Common myeloid progenitor, CD34-positive (primary cell): ENCODE data around the gene NRARP. TPM values are rescaled to one million over a fixed set of nuclear protein-coding genes. Genes with fewer than 3 reads are reported as not detected.

Experiments used
- CTCF ChIA-PET: fragments of 350-600 bp; sonication (Branson Sonifier 250); formaldehyde crosslinking; loops from one replicate; lab custom pipeline; 2021; ENCODE audit warnings: antibody characterized with exemption; lab: Charles Lee
- POLR2A ChIA-PET: fragments of 350-600 bp; sonication (Branson Sonifier 250); formaldehyde crosslinking; loops from one replicate; lab custom pipeline; 2021; ENCODE audit warnings: antibody characterized with exemption; lab: Charles Lee
- DNase-seq, 3 donors: peaks; one replicate each; pipeline versions ENCODE4 v3.0.0 to v3.0.0-alpha.2; 2013
- H3K27ac ChIP-seq, 2 experiments: 1 replicate in 1 of 2; 2 replicates in 1 of 2; pipeline ENCODE4 v1.7.0; 2013; ENCODE audit warnings: inconsistent platforms in 2 of 2, low read length in 2 of 2, mild to moderate bottlenecking in 2 of 2, low read depth in 1 of 2, moderate library complexity in 1 of 2; ENCODE audit not compliant: severe bottlenecking in 2 of 2, insufficient read depth in 1 of 2, poor library complexity in 1 of 2
- H3K27me3 ChIP-seq, 5 experiments: replicated peaks in 2 of 5; 1 replicate in 3 of 5; 2 replicates in 2 of 5; pipeline versions ENCODE4 v1.6.1 to v1.7.0; 2013; ENCODE audit warnings: low read length in 4 of 5, mild to moderate bottlenecking in 2 of 5, moderate library complexity in 2 of 5, inconsistent platforms in 1 of 5; ENCODE audit not compliant: insufficient read depth in 5 of 5, control insufficient read depth in 4 of 5
- H3K36me3 ChIP-seq, 4 experiments: 1 replicate in 2 of 4; 2 replicates in 2 of 4; pipeline versions ENCODE4 v1.6.1 to v1.7.0; 2013; ENCODE audit warnings: low read length in 3 of 4, control low read depth in 1 of 4, mild to moderate bottlenecking in 1 of 4; ENCODE audit not compliant: control insufficient read depth in 4 of 4, insufficient read depth in 4 of 4
- H3K4me1 ChIP-seq, 4 experiments: 1 replicate in 3 of 4; 2 replicates in 1 of 4; pipeline versions ENCODE4 v1.6.1 to v1.7.1; 2013; ENCODE audit warnings: low read length in 3 of 4, mild to moderate bottlenecking in 3 of 4, control low read depth in 1 of 4, inconsistent platforms in 1 of 4, moderate library complexity in 1 of 4; ENCODE audit not compliant: control insufficient read depth in 4 of 4, insufficient read depth in 4 of 4; ENCODE audit errors: control extremely low read depth in 1 of 4
- H3K4me3 ChIP-seq, 7 experiments: 1 replicate in 4 of 7; 2 replicates in 3 of 7; pipeline versions ENCODE4 v1.5.1 to v1.7.0; 2013; ENCODE audit warnings: mild to moderate bottlenecking in 7 of 7, low read length in 6 of 7, moderate library complexity in 6 of 7, inconsistent platforms in 2 of 7, low read depth in 2 of 7, control low read depth in 1 of 7; ENCODE audit not compliant: insufficient read depth in 4 of 7, control insufficient read depth in 1 of 7; ENCODE audit errors: extremely low read depth in 1 of 7
- H3K9me3 ChIP-seq, 5 experiments: 1 replicate in 4 of 5; 2 replicates in 1 of 5; pipeline versions ENCODE4 v1.6.1 to v1.7.1; 2013; ENCODE audit warnings: low read length in 4 of 5, mild to moderate bottlenecking in 2 of 5, inconsistent platforms in 1 of 5, low read depth in 1 of 5, moderate library complexity in 1 of 5; ENCODE audit not compliant: control insufficient read depth in 4 of 5, insufficient read depth in 2 of 5; ENCODE audit errors: control extremely low read depth in 1 of 5
- WGBS: methylation state at CpG from one replicate; pipeline ENCODE4 v1.1.5; 2013; ENCODE audit not compliant: insufficient coverage; 5-methylcytosine and 5-hydroxymethylcytosine counted together
- polyA plus RNA-seq: library from polyadenylated mRNA; unstranded; fragments of 120-200 nt; gene quantifications from one replicate; pipeline ENCODE4 v1.2.1, GENCODE V29; 2013

NRARP gene
- polyA plus RNA-seq: 1.4 TPM

- CTCF ChIA-PET: interaction anchor here (0.6 to 5.6 kb wide), 16 partner anchors 11 to 141 kb away, joined by 3 to 56 read pairs (median 4); partner anchors contain the start of genes EXD3 and NOXA1
- peaks cover 0 to 10% (median 2%) of the 10 kb centered on the region in 5 experiments for H3K27me3 ChIP-seq
- WGBS: under 1% methylated on average over 60 of the region's 60 CpGs
Measured at GRCh38 chr9:137302118-137302448, at the start of gene NRARP. NRARP (minus strand) TSS chr9:137302271; CDS start chr9:137301928, 343 bp downstream.

GRCh38 chr9:137350696-137351584 lies 48.9 kb upstream of the NRARP start:
- peaks cover 0 to 24% (median 3%) of the 10 kb centered on the region in 4 experiments for H3K36me3 ChIP-seq
- H3K27ac ChIP-seq: no peak overlapping the region
- no peak overlapping the region for H3K4me3 ChIP-seq
- CTCF ChIA-PET: no interaction called here
- no peak for DNase-seq
- no peaks in the 10 kb centered on the region for H3K4me1 ChIP-seq
- 99% methylated on average over 26 of the region's 30 CpGs for WGBS
- H3K9me3 ChIP-seq: peaks cover 0 to 18% (median 11%) of the 10 kb centered on the region in 5 experiments
- H3K27me3 ChIP-seq: no peaks in the 10 kb centered on the region
- POLR2A ChIA-PET: no interaction called here

More at GRCh38 chr9:137302118-137302448, at the start of gene NRARP:
- Histone ChIP-seq H3K27ac (peak within 1 kb of the TSS in 1 of 2 experiments; percentile 25), H3K36me3 (no peaks in the 10 kb centered on the region), H3K4me1 (peaks cover 5 to 69% (median 65%) of the 10 kb centered on the region in 4 experiments), H3K9me3 (no peaks in the 10 kb centered on the region), H3K4me3 (peak within 1 kb of the TSS; percentile 45 to 83 (median 66))
- POLR2A ChIA-PET: interaction anchor here (0.9 to 1.4 kb wide), 6 partner anchors 14 to 121 kb away, joined by 3 to 6 read pairs (median 4); partner anchors contain the start of genes EXD3 and NOXA1
- peak; percentile 83 to 90 (median 89) for DNase-seq

- Histone ChIP-seq H3K36me3 (peaks cover 0 to 27% (median 3%) of the 10 kb centered on the region in 4 experiments), H3K4me3 (no peak overlapping the region), H3K27me3 (no peaks in the 10 kb centered on the region), H3K27ac (no peak overlapping the region), H3K4me1 (no peaks in the 10 kb centered on the region), H3K9me3 (peaks cover 0 to 9% (median 8%) of the 10 kb centered on the region in 5 experiments)
- DNase-seq: no peak
- POLR2A ChIA-PET: no interaction called here
- WGBS: 94% methylated on average over 18 of the region's 27 CpGs
- CTCF ChIA-PET: no interaction called here
Measured at GRCh38 chr9:137349471-137350033, 47.5 kb upstream of the NRARP start.

GRCh38 chr9:137348769-137349470 lies 46.8 kb upstream of the NRARP start:
- Histone ChIP-seq H3K4me1 (no peaks in the 10 kb centered on the region), H3K4me3 (no peak overlapping the region), H3K27ac (no peak overlapping the region), H3K9me3 (peaks cover 0 to 9% (median 8%) of the 10 kb centered on the region in 5 experiments), H3K27me3 (no peaks in the 10 kb centered on the region), H3K36me3 (peaks cover 0 to 30% (median 3%) of the 10 kb centered on the region in 4 experiments)
- POLR2A ChIA-PET: no interaction called here
- CTCF ChIA-PET: no interaction called here
- DNase-seq: no peak
- 97% methylated on average over 24 of the region's 31 CpGs for WGBS

GRCh38 chr9:137347928-137348327 lies 45.9 kb upstream of the NRARP start:
- CTCF ChIA-PET: interaction anchor here (1.1 kb wide), 1 partner anchor 18 kb away, joined by 3 read pairs; no protein-coding TSS in a partner anchor
- H3K27me3 ChIP-seq: no peaks in the 10 kb centered on the region
- no peak overlapping the region for H3K4me3 ChIP-seq
- H3K27ac ChIP-seq: no peak overlapping the region
- over 99% methylated on average over 12 of the region's 13 CpGs for WGBS
- peaks cover 0 to 13% (median 8%) of the 10 kb centered on the region in 5 experiments for H3K9me3 ChIP-seq
- peaks cover 0 to 30% (median 3%) of the 10 kb centered on the region in 4 experiments for H3K36me3 ChIP-seq
- POLR2A ChIA-PET: no interaction called here
- H3K4me1 ChIP-seq: no peaks in the 10 kb centered on the region
- DNase-seq: no peak

GRCh38 chr9:137342482-137342881 lies 40.4 kb upstream of the NRARP start:
- Histone ChIP-seq H3K36me3 (peaks cover 0 to 17% (median 2%) of the 10 kb centered on the region in 4 experiments), H3K9me3 (peaks cover 0 to 14% (median 8%) of the 10 kb centered on the region in 5 experiments), H3K4me3 (no peak overlapping the region), H3K4me1 (no peaks in the 10 kb centered on the region), H3K27ac (no peak overlapping the region), H3K27me3 (no peaks in the 10 kb centered on the region)
- ChIA-PET CTCF (interaction anchor here (0.6 to 0.9 kb wide), 2 partner anchors 12 to 66 kb away, joined by 3 read pairs; no protein-coding TSS in a partner anchor), POLR2A (no interaction called here)
- 94% methylated on average over 6 of the region's 7 CpGs for WGBS
- DNase-seq: no peak
